Endothelial cell of umbilical vein (primary cell): ENCODE results near the gene ENKUR. TPM values are rescaled to one million over a fixed set of nuclear protein-coding genes. Genes with fewer than 3 reads are reported as not detected.

Source experiments
- BruUV-seq: library from RNA; stranded (reverse); fragments of 400-500 nt; replicated peaks from 2 replicates; lab custom pipeline; 2021; lab: Mats Ljungman, UMichigan
- CTCF ChIA-PET: fragments of 300-600, 350-600 bp; sonication (Branson Sonifier 250); formaldehyde crosslinking; loops from one replicate; lab custom pipeline; 2021; ENCODE audit warnings: antibody characterized with exemption, inconsistent platforms; lab: Charles Lee
- POLR2A ChIA-PET: fragments of 300-600, 350-600 bp; sonication (Branson Sonifier 250); formaldehyde crosslinking; loops from one replicate; lab custom pipeline; 2021; ENCODE audit warnings: antibody characterized with exemption, inconsistent platforms; lab: Charles Lee
- DNase-seq: peaks from one replicate; pipeline ENCODE4 v3.0.0-alpha.2; 2011; ENCODE audit warnings: low read depth, low spot score
- FAIRE-seq: peaks from 2 replicates; lab custom pipeline; 2011; peaks lifted over from hg19 to GRCh38; lab: Jason Lieb, UNC
- H2AFZ ChIP-seq: 2 replicates; pipeline ENCODE4 v1.6.0; 2012; ENCODE audit warnings: low read depth, low read length, control low read depth, inconsistent platforms
- H3K27ac ChIP-seq: 2 replicates; pipeline ENCODE4 v1.5.1; 2011; ENCODE audit warnings: low read depth, mild to moderate bottlenecking, control low read depth, low read length, moderate library complexity; ENCODE audit not compliant: insufficient read depth
- H3K27me3 ChIP-seq, 2 experiments: 2 replicates each; pipeline versions ENCODE4 v1.6.0 to v1.6.1; 2011; ENCODE audit warnings: low read length in 2 of 2, mixed read lengths in 1 of 2; ENCODE audit not compliant: control insufficient read depth in 2 of 2, insufficient read depth in 2 of 2
- H3K36me3 ChIP-seq, 2 experiments: 2 replicates in 1 of 2; 3 replicates in 1 of 2; pipeline ENCODE4 v1.5.1; 2011; ENCODE audit warnings: low read length in 2 of 2, mild to moderate bottlenecking in 1 of 2, moderate library complexity in 1 of 2; ENCODE audit not compliant: control insufficient read depth in 2 of 2, insufficient read depth in 2 of 2; ENCODE audit errors: extremely low read depth in 1 of 2
- H3K4me1 ChIP-seq: 3 replicates; pipeline ENCODE4 v1.5.1; 2011; ENCODE audit warnings: mild to moderate bottlenecking, low read length; ENCODE audit not compliant: control insufficient read depth, insufficient read depth; ENCODE audit errors: extremely low read depth
- H3K4me2 ChIP-seq: 2 replicates; pipeline ENCODE4 v1.6.1; 2011; ENCODE audit warnings: low read length, control low read depth, mixed read lengths; ENCODE audit not compliant: insufficient read depth
- H3K4me3 ChIP-seq, 3 experiments: fragments of 200-600 bp in 1 of 3; sonication (generic), shearing (Covaris generic) in 1 of 3; replicated peaks in 1 of 3; 2 replicates each; pipeline ENCODE4 v1.5.1; 2011 to 2016; ENCODE audit warnings: control low read depth in 3 of 3, low read length in 3 of 3, mild to moderate bottlenecking in 2 of 3, inconsistent platforms in 1 of 3, low read depth in 1 of 3, moderate library complexity in 1 of 3; ENCODE audit not compliant: insufficient read depth in 1 of 3
- H3K79me2 ChIP-seq: 2 replicates; pipeline ENCODE4 v1.6.0; 2012; ENCODE audit warnings: low read length, inconsistent platforms; ENCODE audit not compliant: control insufficient read depth, insufficient read depth
- H3K9ac ChIP-seq: replicated peaks from 2 replicates; pipeline ENCODE3; 2011; ENCODE audit warnings: low read length, control low read depth; ENCODE audit not compliant: insufficient read depth; ENCODE audit errors: extremely low read depth
- H3K9me1 ChIP-seq: replicated peaks from 3 replicates; pipeline ENCODE4 v1.6.0; 2011; ENCODE audit warnings: mild to moderate bottlenecking, low read length; ENCODE audit not compliant: control insufficient read depth, insufficient read depth; ENCODE audit errors: extremely low read depth
- H3K9me3 ChIP-seq: replicated peaks from 2 replicates; pipeline ENCODE4 v1.5.1; 2012; ENCODE audit warnings: low read length, inconsistent platforms; ENCODE audit not compliant: control insufficient read depth, insufficient read depth
- H4K20me1 ChIP-seq: replicated peaks from 2 replicates; pipeline ENCODE3; 2011; ENCODE audit warnings: mild to moderate bottlenecking, low read length; ENCODE audit not compliant: control insufficient read depth, insufficient read depth; ENCODE audit errors: extremely low read depth
- CTCF ChIP-seq, 2 donors: IDR thresholded peaks; 1 replicate in 1 of 2; 2 replicates in 1 of 2; pipeline ENCODE4 v1.5.1; 2011; ENCODE audit warnings: low read length in 2 of 2, mild to moderate bottlenecking in 2 of 2, moderate library complexity in 2 of 2, control low read depth in 1 of 2, inconsistent platforms in 1 of 2, low read depth in 1 of 2; ENCODE audit not compliant: insufficient read depth in 1 of 2; ENCODE audit errors: extremely low read depth in 1 of 2
- EZH2 ChIP-seq: IDR thresholded peaks from 2 replicates; pipeline ENCODE4 v1.6.1; 2012; ENCODE audit warnings: borderline replicate concordance, low read depth, mild to moderate bottlenecking, moderate library complexity, low read length, inconsistent platforms; ENCODE audit not compliant: severe bottlenecking
- FOS ChIP-seq: IDR thresholded peaks from 2 replicates; pipeline ENCODE4 v1.6.1; 2011; ENCODE audit warnings: mild to moderate bottlenecking, low read length, moderate library complexity, borderline replicate concordance; ENCODE audit not compliant: insufficient read depth
- GATA2 ChIP-seq: IDR thresholded peaks from 2 replicates; pipeline ENCODE4 v1.7.0; 2011; ENCODE audit warnings: low read depth, mild to moderate bottlenecking, moderate library complexity, mixed read lengths, low read length; ENCODE audit not compliant: insufficient read length, insufficient read depth
- JUN ChIP-seq: IDR thresholded peaks from 2 replicates; pipeline ENCODE4 v1.6.1; 2011; ENCODE audit warnings: borderline replicate concordance, low read depth; ENCODE audit not compliant: insufficient read length, insufficient read depth
- MAX ChIP-seq: IDR thresholded peaks from 2 replicates; pipeline ENCODE4 v1.6.1; 2011; ENCODE audit not compliant: insufficient read depth, insufficient read length
- MYC ChIP-seq: IDR thresholded peaks from one replicate; pipeline ENCODE4 v1.6.1; 2011; ENCODE audit warnings: mild to moderate bottlenecking, low read depth, low read length
- POLR2A ChIP-seq: IDR thresholded peaks from 2 replicates; pipeline ENCODE4 v1.6.1; 2012; ENCODE audit warnings: low read depth, mild to moderate bottlenecking, control low read depth, low read length
- POLR2AphosphoS5 ChIP-seq: IDR thresholded peaks from 2 replicates; pipeline ENCODE4 v1.6.1; 2012; ENCODE audit warnings: low read depth, mild to moderate bottlenecking, control low read depth, low read length, moderate library complexity; ENCODE audit not compliant: insufficient read depth
- dilution Hi-C: fragments of 300-500 bp; cut with MboI; formaldehyde crosslinking; loops from one replicate; pipeline ENCODE4 v1.15.0; 2019; ENCODE audit warnings: low sequenced_read_pairs; ENCODE audit not compliant: extremely low pct_ligation_motif_present
- intact Hi-C: fragments of 100-400 bp; cut with micrococcal nuclease; formaldehyde crosslinking; loops from one replicate; pipeline ENCODE4 v1.10.0; 2022
- polyA plus RNA-seq, 4 experiments: library from polyadenylated mRNA; depleted of rRNA in 3 of 4; stranded (reverse) in 3 of 4; unstranded in 1 of 4; fragments of >200 nt; gene quantifications; 2 replicates each; pipeline versions ENCODE4 v1.2.1 to v1.2.3, GENCODE V29; 2011 to 2012; ENCODE audit warnings: missing spikeins in 1 of 4
- total RNA-seq: library from RNA; stranded (reverse); gene quantifications from 2 replicates; pipeline ENCODE4 v1.2.3, GENCODE V29; 2021

Gene ENKUR
- total and polyA plus RNA-seq, 2 donors (not counting 3 experiments of a cell fraction or from before 2014, with no cell fraction given): 0.07 to 0.35 TPM

GRCh38 chr10:24979685-24980084 lies 36.3 kb downstream of the ENKUR start:
- Histone ChIP-seq H3K27me3 (peaks cover 0 to 3% of the 10 kb centered on the region in 2 experiments), H3K27ac (no peak overlapping the region), H3K9me3 (no peaks in the 10 kb centered on the region), H3K4me1 (no peaks in the 10 kb centered on the region), H3K4me2 (no peak overlapping the region), H3K9ac (no peak overlapping the region), H3K79me2 (no peaks in the 10 kb centered on the region), H4K20me1 (no peaks in the 10 kb centered on the region), H3K4me3 (no peak overlapping the region), H2AFZ (no peak overlapping the region), H3K9me1 (no peaks in the 10 kb centered on the region), H3K36me3 (no peaks in the 10 kb centered on the region)
- FAIRE-seq (no peak), DNase-seq (no peak)
- intact Hi-C loops: no loop called here
- ChIA-PET CTCF (no interaction called here), POLR2A (no interaction called here)
- TF ChIP-seq POLR2AphosphoS5 (no peak), FOS (no peak), MYC (no peak), GATA2 (no peak), EZH2 (no peak), POLR2A (no peak), CTCF (IDR thresholded peaks at IDR 0.05; ENCODE audit: extremely low read depth in 1 of 2, insufficient read depth in 1 of 2, low read depth in 1 of 2, low read length in 2 of 2) (no peak), MAX (no peak), JUN (no peak)
- no TSS peak for BruUV-seq
- dilution Hi-C loops: no loop called here
